ENCODE results near the gene SPOCK1. TPM values are rescaled to one million over a fixed set of nuclear protein-coding genes. Genes with fewer than 3 reads are reported as not detected.

SPOCK1 gene
- total and polyA plus RNA-seq, 9 of the 15 experiments (the other 6 are each of a cell fraction or from before 2014, with no cell fraction given), result 0.01 to 0.35 (median 0.04) TPM; not detected in 6

DNA sequence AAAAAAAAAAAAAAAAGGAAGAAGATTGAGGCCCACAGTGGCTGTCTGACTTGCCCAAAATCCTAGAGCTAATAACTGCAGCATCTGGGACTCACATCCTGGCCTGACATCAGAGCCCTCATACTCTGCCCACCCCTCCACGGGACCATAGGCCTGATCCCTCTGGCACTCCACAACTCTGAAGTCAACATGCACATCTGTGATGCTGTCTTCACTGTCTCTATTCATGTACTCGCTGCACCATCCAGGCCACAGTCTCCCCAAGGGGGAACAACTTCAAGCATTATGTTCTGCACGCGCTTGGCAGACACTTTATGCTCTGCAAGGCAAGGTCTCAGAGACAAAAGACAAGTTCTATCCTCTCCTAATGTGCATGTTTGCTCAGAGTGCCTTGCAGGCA, 158.2 kb downstream of the SPOCK1 start:
- BruUV-seq (replicated peaks), result no TSS peak
- H2AFZ ChIP-seq (ENCODE audit: low read depth, low read length), result no peak overlapping the region
- H3K4me1 ChIP-seq (replicated peaks in 1 of 2; ENCODE audit: control insufficient read depth in 2 of 2, insufficient read depth in 2 of 2, low read length in 2 of 2), result no peaks in the 10 kb centered on the region
- no peak for DNase-seq (ENCODE audit: extremely low read depth in 1 of 4, low spot score in 3 of 4)
- no peak overlapping the region for H3K4me2 ChIP-seq (ENCODE audit: insufficient read depth, low read length)
- H3K36me3 ChIP-seq (ENCODE audit: control insufficient read depth, insufficient read depth, low read length), result no peaks in the 10 kb centered on the region
- H3K9ac ChIP-seq (ENCODE audit: insufficient read depth in 1 of 2, low read depth in 2 of 2, low read length in 2 of 2), result no peak overlapping the region
- CTCF ChIA-PET (ENCODE audit: low intra/inter-chr PET ratio), result no interaction called here
- no peak overlapping the region for H3K27ac ChIP-seq (ENCODE audit: extremely low read depth, low read depth, low read length)
- H3K4me3 ChIP-seq, result no peak overlapping the region
- no peaks in the 10 kb centered on the region for H3K79me2 ChIP-seq (ENCODE audit: control insufficient read depth, insufficient read depth, low read length)
- H4K20me1 ChIP-seq (replicated peaks; ENCODE audit: control insufficient read depth, insufficient read depth, low read length), result no peaks in the 10 kb centered on the region
- TF ChIP-seq TAL1 (IDR thresholded peaks at IDR 0.05), result no peak
- TF ChIP-seq ZNF184 (CRISPR knock-in tag; IDR thresholded peaks at IDR 0.05), result no peak
- TF ChIP-seq ZNF699 (CRISPR knock-in tag; IDR thresholded peaks at IDR 0.05; ENCODE audit: insufficient replicate concordance), result no peak
- TF ChIP-seq, protein P1, sequence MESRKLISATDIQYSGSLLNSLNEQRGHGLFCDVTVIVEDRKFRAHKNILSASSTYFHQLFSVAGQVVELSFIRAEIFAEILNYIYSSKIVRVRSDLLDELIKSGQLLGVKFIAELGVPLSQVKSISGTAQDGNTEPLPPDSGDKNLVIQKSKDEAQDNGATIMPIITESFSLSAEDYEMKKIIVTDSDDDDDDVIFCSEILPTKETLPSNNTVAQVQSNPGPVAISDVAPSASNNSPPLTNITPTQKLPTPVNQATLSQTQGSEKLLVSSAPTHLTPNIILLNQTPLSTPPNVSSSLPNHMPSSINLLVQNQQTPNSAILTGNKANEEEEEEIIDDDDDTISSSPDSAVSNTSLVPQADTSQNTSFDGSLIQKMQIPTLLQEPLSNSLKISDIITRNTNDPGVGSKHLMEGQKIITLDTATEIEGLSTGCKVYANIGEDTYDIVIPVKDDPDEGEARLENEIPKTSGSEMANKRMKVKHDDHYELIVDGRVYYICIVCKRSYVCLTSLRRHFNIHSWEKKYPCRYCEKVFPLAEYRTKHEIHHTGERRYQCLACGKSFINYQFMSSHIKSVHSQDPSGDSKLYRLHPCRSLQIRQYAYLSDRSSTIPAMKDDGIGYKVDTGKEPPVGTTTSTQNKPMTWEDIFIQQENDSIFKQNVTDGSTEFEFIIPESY (CRISPR knock-in tag; IDR thresholded peaks at IDR 0.05), result no peak
- TF ChIP-seq SREBF1 (IDR thresholded peaks at IDR 0.05; ENCODE audit: borderline replicate concordance, low read depth, low read length), result no peak
- TF ChIP-seq, protein P2, sequence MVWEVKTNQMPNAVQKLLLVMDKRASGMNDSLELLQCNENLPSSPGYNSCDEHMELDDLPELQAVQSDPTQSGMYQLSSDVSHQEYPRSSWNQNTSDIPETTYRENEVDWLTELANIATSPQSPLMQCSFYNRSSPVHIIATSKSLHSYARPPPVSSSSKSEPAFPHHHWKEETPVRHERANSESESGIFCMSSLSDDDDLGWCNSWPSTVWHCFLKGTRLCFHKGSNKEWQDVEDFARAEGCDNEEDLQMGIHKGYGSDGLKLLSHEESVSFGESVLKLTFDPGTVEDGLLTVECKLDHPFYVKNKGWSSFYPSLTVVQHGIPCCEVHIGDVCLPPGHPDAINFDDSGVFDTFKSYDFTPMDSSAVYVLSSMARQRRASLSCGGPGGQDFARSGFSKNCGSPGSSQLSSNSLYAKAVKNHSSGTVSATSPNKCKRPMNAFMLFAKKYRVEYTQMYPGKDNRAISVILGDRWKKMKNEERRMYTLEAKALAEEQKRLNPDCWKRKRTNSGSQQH (CRISPR knock-in tag; IDR thresholded peaks at IDR 0.05), result no peak
- TF ChIP-seq ZBTB7A (IDR thresholded peaks at IDR 0.05; ENCODE audit: borderline replicate concordance, control insufficient read depth, low read depth, low read length), result no peak
- TF ChIP-seq, protein P3, sequence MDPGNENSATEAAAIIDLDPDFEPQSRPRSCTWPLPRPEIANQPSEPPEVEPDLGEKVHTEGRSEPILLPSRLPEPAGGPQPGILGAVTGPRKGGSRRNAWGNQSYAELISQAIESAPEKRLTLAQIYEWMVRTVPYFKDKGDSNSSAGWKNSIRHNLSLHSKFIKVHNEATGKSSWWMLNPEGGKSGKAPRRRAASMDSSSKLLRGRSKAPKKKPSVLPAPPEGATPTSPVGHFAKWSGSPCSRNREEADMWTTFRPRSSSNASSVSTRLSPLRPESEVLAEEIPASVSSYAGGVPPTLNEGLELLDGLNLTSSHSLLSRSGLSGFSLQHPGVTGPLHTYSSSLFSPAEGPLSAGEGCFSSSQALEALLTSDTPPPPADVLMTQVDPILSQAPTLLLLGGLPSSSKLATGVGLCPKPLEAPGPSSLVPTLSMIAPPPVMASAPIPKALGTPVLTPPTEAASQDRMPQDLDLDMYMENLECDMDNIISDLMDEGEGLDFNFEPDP (CRISPR knock-in tag; IDR thresholded peaks at IDR 0.05), result no peak
- no peak for FAIRE-seq
- no peaks in the 10 kb centered on the region for H3K9me1 ChIP-seq (ENCODE audit: control insufficient read depth, insufficient read depth, low read length)
- WGBS (ENCODE audit: insufficient coverage, low coverage, missing lambda C conversion rate), result 1% methylated on average over 4 of the region's 4 CpGs
- H3K9me3 ChIP-seq (replicated peaks; ENCODE audit: control insufficient read depth, insufficient read depth, low read depth, low read length), result no peaks in the 10 kb centered on the region
- ATAC-seq, result no peak
- POLR2A ChIA-PET, result interaction anchor here (0.5 to 1.0 kb wide), 2 partner anchors 11 to 788 kb away, joined by 3 to 4 read pairs; no protein-coding TSS in a partner anchor
- no peaks in the 10 kb centered on the region; a peak in 1 of 5 replicates for H3K27me3 ChIP-seq (ENCODE audit: control insufficient read depth in 2 of 2, insufficient read depth in 2 of 2, low read length in 2 of 2)
- intact Hi-C loops (cut with micrococcal nuclease), result no loop called here
- in situ Hi-C loops (cut with MboI), result no loop called here
